Inferior parietal cortex (tissue), 1 donor: ENCODE data around the gene ERN1.
A peak's percentile ranks its signal among the peaks of the same experiment; 100 is the strongest.
"Not testable (repeated sequence)": the region's sequence is repeated elsewhere in the genome, so short reads cannot be mapped to it uniquely, and the experiment has no call there.

ENCODE experiments used
- DNase-seq: peaks from one replicate; pipeline ENCODE4 v3.0.0-alpha.2; 2016; ENCODE audit errors: extremely low spot score

Gene ERN1

DNA sequence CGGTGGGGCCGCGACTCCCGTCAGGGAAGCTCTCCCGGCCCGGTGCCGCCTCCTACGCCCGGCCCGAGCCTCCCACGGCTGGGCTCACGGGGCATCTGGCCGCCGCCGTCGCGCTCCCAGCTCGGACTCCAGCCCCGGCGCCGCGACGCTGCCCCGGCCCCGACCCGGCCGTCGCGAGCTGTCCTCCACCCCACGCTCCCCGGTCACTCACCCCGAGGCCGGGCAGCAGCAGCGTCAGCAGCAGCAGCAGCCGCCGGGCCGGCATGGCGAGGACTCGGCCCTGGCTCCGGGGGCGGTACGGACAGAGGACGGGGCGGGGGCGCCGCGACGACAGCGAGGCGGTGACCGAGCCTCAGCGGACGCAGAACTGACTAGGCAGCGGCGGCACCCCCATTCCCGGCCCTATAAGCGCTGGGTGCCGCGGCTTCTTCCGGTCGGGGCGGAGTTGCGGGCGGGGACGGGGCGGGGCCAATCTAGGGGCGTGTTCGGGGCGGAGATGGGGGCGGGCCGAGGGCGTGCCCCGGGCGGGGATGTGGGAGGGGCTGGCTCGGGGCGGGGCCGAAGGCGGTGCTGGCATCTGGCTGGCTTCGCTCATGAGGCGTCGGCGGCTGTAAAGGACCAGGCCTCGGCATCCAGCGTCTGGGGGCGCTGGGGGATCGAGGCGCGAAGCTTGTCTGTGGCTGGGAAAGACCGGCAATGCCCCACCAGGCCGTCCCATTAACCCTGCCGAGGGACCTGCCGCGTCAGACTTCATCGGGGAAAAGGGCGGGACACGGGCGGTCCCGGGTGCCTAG lies at the start of gene ERN1:
TSS of gene ERN1 (minus strand) at position 380 of the 794 bp plus-strand sequence. CDS start at position 265, 115 bp downstream.
- peak; percentile 81 for DNase-seq

DNA sequence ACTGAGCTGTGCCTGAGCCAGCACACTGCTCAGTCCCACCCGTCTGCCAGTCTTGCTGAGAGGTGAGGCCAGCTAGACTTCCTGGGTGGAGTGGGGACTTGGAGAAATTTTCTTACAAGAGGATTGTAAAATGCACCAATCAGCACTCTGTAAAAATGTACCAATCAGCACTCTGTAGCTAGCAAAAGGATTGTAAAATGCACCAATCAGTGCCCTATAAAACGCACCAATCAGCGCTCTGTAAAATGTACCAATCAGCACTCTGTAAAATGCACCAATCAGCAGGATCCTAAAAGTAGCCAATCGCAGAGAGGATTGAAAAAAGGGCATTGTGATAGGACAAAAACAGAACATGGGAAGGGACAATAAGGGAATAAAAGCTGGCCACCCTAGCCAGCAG lies 49.1 kb upstream of the ERN1 start:
- not testable (repeated sequence) for DNase-seq

DNA sequence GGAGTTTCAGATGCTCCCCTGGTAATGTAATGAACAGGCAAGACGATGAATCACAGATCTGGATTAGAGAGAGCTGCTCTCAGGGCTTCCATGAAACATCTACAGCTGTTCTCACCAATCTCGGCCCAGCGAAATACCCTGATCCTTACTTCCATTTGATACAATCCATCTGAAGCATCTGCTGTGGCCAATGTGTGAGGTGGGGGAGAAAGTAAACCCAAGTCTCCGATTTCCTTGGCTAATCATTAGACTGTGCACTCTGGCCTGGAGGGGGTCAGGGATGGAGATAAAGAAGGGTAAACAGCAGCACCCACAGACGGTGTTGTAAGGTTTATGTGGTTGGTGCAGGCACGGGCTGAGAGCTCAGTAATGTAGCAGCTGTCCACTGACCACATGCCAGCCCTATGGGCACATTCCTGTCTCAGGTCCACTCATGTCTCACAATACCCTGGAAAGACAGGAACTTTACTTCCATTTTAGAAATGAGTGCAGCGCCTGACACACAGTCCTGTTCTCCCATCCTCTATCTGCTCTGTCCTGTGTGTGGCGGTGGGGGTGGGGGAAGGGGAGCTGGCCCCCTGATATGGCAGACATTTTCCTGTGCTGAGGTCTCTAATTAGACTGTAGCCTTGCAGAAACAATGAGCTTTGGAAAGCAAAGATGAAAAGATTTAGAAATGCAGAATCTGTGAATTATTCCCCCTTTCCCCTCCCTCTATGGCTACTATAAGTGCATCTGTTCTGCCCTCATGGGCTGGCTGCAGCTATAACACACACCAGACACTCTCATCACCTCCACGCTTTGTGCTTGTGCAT lies 48.3 kb upstream of the ERN1 start:
- DNase-seq = no peak

DNA sequence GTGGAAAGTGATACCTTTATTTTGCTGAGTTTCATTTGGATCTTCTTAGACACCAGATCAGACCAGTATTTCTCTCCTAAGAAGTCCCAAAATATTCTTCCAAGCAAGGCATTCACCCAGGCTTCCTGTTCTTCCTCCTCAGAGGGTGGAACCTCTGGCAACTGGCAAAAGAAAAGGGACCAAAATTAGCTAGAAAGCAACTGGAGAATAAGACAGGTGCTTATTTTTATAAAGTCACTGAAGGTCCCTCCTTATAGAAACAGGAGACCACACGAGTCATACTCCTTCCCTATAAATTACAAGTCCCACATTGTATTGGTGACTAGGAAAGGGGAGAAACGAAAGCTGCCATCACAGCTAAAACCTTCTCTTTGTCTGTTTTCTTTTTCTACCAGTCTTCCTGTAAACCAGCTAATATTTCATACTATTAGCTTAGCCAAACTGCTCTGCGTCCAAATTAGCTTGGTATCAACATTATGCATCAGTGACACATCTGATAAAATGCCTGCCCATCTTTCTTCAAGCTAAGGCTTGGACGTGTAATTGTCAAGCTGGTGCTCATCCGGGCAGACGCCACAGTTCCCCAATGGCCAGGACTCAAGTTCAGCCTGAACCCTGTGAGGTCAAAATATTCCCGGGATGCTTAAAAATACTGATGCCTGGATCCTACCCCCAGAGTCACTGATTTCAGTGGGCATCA lies 47.5 kb upstream of the ERN1 start:
- no peak for DNase-seq

- no peak for DNase-seq
Measured at GRCh38 chr17:64176556-64176955, 46.6 kb upstream of the ERN1 start.

- peak; percentile 65 for DNase-seq
Measured at GRCh38 chr17:64174686-64175456, 44.9 kb upstream of the ERN1 start.

DNA sequence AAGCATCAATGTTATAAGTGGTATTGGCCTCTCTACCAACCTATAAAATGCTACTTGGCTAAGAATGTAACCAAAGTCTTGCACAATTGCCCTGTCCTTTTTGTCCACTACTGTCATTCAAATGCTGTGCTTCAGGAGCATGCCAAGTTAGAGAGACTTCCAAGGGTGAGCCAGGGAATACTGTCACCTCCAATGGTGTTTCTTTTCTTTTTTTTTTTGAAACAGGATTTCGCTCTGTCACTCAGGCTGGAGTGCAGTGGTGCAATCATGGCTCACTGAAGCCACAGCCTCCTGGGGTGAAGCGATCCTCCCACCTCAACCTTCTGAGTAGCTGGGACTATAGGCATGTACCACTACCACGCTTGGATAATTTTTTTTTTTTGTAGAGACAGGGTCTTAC lies 43.7 kb upstream of the ERN1 start:
- DNase-seq = no peak

- DNase-seq = no peak
Measured at GRCh38 chr17:64172510-64172909, 42.6 kb upstream of the ERN1 start.

DNA sequence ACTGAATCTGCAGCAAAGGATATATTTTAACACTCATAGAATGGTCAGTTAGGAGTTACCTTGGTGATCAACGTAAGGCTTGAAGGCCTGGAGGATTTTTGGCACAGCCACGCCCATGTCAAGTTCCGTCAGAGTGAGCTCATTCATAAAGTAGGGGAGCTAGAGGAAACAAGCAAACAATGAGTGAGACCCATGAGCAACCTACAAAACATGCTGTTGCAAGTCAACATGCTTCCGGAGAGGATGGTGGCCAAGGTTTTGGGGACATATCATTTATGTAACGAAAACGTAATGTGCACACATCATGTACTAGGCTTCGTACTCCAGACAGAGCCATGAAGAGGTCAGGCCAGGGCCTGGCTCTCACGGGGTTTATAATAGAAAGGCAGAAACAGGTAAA lies 41.1 kb upstream of the ERN1 start:
- no peak for DNase-seq

DNA sequence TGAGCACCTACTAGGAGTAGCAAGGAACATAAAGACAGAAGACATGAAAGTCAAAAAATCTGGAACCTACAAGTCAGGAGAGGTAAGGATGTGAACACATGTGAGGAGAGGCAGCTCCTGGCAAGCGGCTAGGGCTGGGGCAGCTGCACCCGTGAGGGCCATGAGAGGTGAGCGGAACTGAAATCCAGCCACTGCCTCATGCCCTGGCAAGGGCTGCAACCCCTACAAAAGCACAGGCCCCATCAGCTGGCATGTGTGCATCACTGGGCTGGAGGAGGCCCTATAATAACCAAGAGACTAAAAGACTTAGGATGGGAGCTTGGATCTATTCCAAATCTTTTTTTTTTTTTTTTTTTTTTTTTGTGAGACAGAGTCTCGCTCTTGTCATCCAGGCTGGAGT lies 40.3 kb upstream of the ERN1 start:
- no peak for DNase-seq

DNA sequence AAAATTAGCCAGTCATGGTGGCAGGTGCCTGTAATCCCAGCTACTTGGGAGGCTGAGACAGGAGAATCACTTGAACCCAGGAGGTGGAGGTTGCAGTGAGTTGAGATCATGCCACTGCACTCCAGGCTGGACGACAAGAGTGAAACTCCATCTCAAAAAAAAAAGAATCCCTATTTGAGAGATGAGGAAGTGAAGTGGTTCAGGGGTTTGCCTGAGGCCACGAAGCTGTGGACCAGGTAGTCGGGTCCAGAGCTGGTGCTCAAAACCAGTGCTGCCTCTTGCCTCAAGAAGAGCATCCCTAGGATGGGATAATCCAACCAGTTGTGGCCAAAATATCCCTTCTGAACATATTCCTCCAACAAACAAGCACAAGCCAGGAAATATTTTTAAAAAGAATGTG lies 37.7 kb upstream of the ERN1 start:
- DNase-seq = not testable (repeated sequence)

DNA sequence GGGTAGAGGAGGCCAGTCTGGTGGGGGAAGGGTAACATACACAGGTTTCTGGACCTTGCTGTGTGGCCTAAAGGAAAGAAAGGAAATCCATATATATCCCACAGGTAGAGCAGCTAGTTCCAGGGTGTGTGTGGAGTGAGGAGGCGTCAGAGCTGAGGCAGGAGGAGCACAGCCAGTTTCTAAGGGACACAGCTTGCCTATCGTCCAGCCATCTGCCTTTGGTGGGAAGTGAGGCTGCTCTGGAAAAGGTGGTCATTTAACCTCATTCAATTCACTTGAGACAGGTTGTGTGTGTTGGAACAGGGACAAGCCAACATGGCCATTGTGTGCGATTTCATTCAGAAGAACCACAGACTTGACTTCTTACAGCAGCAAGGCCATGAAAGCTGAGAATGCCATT lies 36.9 kb upstream of the ERN1 start:
- no peak for DNase-seq

DNA sequence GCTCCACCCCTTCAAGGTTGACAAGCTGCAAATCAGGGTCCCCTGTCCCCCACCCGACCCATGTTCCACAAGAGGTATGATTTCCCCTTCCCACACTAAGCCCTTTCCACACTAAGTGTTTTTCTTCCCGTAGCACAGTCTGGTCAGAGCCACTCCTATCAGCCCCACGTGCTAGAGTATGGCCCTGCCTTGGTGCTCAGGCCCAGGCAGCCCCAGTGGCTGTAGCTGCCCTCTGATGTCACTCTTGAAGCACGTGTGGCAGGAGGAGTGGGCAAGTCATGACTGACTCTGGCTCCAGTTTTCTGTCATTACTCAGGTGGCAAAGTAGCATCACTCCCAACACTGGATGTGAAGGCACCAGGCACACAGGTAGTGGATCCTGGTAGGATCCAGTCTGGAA lies 35.4 kb upstream of the ERN1 start:
- DNase-seq = no peak

DNA sequence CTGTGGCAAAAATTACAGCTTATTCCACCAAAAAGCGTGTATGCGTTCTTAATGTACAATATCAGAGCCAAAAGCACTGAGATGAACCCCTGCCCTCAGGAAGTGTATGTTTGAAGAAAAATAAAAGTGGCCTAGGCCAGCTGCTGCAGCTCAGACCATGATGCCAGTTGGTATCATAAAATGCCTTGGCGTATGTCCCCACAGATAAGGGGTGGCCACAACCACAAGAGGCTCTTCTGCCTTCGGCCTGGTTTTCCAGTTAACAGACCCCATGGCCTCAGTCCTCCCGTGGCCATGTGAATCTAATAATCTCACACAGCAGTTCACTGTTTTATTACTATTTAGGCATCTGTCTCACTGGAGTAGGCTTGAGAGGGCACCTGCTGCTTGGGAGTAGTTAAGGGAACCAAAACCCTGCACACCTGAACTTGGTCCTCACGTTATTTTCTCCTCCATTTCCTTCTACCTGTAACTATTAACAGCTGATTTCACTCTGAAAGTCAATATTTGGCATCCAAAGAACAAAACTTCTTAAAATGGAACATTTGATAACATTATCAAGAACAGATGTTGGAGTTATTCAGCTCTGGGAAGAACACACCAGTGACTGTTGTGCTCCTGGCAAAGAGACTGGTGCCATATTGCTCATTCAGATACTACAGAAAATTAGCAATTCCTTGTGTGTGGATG lies 34.8 kb upstream of the ERN1 start:
- no peak for DNase-seq

- DNase-seq = no peak
Measured at GRCh38 chr17:64163468-64163867, 33.5 kb upstream of the ERN1 start.

- DNase-seq = no peak
Measured at GRCh38 chr17:64162554-64162953, 32.6 kb upstream of the ERN1 start.

GRCh38 chr17:64161380-64162176 lies 31.6 kb upstream of the ERN1 start:
- no peak for DNase-seq

- DNase-seq = no peak
Measured at GRCh38 chr17:64160378-64160777, 30.4 kb upstream of the ERN1 start.

- DNase-seq = no peak
Measured at GRCh38 chr17:64158831-64159590, 29.1 kb upstream of the ERN1 start.
